ENCODE data around the gene SLC27A4. TPM values are rescaled to one million over a fixed set of nuclear protein-coding genes. Genes with fewer than 3 reads are reported as not detected.
"Not testable (repeated sequence)": the region's sequence is repeated elsewhere in the genome, so short reads cannot be mapped to it uniquely, and the experiment has no call there.

Gene SLC27A4
- total RNA-seq, 2 donors from 2014 or later, result 46.0 to 58.2 TPM

- intact Hi-C loops (cut with DNase I, micrococcal nuclease), result no loop called here
- DNase-seq, result peak; percentile 93 to 95
- peak; percentile 96 for ATAC-seq
Observed at GRCh38 chr9:128322404-128323211, 17.7 kb upstream of the SLC27A4 start, which contains the start of the genes COQ4 and TRUB2. COQ4 (plus strand) TSS chr9:128322839; CDS start chr9:128322859, 20 bp downstream. TRUB2 (minus strand) TSS chr9:128322447; CDS start chr9:128322408, 39 bp downstream.

DNA sequence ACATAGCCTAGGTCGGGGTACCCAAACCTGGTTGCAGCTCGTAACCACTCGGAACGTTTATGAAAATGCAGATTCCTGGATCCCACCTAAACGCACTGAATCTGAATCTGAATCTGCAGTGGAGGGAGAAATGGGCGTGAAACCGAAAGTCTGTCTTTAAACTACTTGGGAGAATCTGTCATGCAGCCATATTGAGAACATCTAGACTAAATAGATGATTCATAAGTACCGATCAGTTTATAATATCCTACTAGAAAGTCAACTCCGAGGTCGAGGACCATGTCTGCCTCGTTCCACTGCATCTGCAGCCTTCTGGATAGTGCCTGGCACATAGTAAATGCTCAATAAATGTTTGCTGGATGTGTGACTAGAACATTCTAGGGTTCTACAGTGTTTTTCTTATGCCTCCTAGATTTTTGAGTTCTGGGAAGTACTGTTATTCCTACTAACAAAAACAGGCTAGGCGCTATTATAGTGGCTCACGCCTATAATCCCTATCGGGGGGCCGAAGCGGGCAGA is 17.1 kb upstream of the SLC27A4 start:
- DNase-seq (no peak), ATAC-seq (peak; percentile 8)
- intact Hi-C loops (cut with DNase I, micrococcal nuclease), result no loop called here

DNA sequence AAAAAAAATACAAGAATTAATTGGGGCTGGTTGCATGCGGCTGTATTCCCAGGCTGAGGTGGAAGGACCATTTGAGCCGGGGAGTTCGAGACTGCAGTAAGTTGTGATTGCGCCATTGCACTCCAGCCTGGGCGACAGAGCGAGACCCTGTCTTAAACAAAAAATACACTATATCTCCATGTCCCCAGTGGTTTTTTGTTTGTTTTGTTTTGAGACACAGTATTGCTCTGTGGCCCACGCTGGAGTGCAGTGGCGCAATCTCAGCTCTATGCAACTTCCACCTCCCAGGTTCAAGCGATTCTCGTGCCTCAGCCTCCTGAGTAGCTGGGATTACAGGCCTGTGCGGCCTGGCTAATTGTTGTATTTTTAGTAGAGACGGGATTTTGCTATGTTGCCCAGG is 16.5 kb upstream of the SLC27A4 start:
- no peak for ATAC-seq
- DNase-seq, result no peak
- intact Hi-C loops (cut with DNase I, micrococcal nuclease), result no loop called here

DNA sequence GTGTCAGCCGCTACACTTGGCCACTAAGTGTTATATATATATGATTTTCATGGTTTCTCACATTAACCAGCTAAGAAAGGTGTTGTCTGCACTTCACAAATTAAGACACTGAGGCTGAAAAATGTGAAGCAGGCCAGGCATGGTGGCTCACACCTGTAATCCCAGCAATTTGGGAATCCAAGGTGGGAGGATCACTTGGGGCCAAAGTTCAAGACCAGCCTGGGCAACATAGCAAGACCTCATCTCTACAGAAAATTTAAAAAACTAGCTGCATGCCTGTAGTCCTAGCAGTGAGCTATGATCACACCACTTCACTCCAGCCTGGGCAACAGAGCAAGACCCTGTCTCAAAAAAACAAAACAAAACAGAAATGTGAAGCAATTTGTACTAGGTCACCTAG is 15.9 kb upstream of the SLC27A4 start:
- DNase-seq, result no peak
- no peak for ATAC-seq
- intact Hi-C loops (cut with DNase I, micrococcal nuclease), result no loop called here

GRCh38 chr9:128325629-128326028 is 14.7 kb upstream of the SLC27A4 start:
- intact Hi-C loops (cut with DNase I, micrococcal nuclease), result no loop called here
- no peak for ATAC-seq
- DNase-seq, result no peak

DNA sequence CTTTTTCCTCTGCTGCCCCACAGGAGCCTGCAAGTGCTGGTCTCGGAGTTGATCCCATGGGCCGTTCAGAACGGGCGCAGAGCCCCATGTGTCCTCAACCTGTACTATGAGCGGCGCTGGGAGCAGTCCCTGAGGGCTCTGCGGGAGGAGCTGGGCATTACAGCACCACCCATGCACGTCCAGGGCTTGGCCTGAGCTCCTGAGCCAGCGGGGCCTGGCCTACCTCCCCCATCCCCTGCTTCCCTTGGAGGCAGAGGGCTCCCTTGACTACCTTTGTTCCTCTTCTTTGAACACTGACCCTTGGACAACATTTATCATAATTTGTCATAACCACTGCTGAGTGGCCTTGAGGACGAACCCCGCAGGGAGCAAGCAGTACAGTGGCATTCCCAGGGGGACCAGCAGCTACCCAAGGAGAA is 6.9 kb upstream of the SLC27A4 start:
- DNase-seq (no peak), ATAC-seq (no peak)
- intact Hi-C loops (cut with DNase I, micrococcal nuclease), result no loop called here

GRCh38 chr9:128335161-128335560 is 5.2 kb upstream of the SLC27A4 start:
- DNase-seq (no peak), ATAC-seq (no peak)
- intact Hi-C loops (cut with DNase I, micrococcal nuclease), result no loop called here

GRCh38 chr9:128335914-128336313 is 4.4 kb upstream of the SLC27A4 start:
- DNase-seq (no peak), ATAC-seq (no peak)
- intact Hi-C loops (cut with DNase I, micrococcal nuclease), result no loop called here

- ATAC-seq (no peak), DNase-seq (no peak)
- intact Hi-C loops (cut with DNase I, micrococcal nuclease), result no loop called here
Observed at GRCh38 chr9:128337936-128338335, 2.4 kb upstream of the SLC27A4 start.

- intact Hi-C loops (cut with DNase I, micrococcal nuclease); DNase-seq; ATAC-seq: not testable (repeated sequence)
Observed at GRCh38 chr9:128338852-128339614, 1.3 kb upstream of the SLC27A4 start.

- intact Hi-C loops (cut with DNase I, micrococcal nuclease), result no loop called here
- ATAC-seq, result peak; percentile 18
- DNase-seq, result peak in 1 of 2 donors; percentile 49
Observed at GRCh38 chr9:128340691-128341434, 536 bp downstream of the SLC27A4 start.

GRCh38 chr9:128341435-128341849 is 1.1 kb downstream of the SLC27A4 start:
- DNase-seq (peak; percentile 81 to 82), ATAC-seq (peak; percentile 65)
- intact Hi-C loops (cut with DNase I, micrococcal nuclease), result no loop called here

GRCh38 chr9:128342971-128343680 is 2.8 kb downstream of the SLC27A4 start:
- ATAC-seq (no peak), DNase-seq (no peak)
- intact Hi-C loops (cut with DNase I, micrococcal nuclease), result no loop called here

GRCh38 chr9:128343855-128344254 is 3.5 kb downstream of the SLC27A4 start:
- ATAC-seq (no peak), DNase-seq (no peak)
- intact Hi-C loops (cut with DNase I, micrococcal nuclease), result no loop called here

DNA sequence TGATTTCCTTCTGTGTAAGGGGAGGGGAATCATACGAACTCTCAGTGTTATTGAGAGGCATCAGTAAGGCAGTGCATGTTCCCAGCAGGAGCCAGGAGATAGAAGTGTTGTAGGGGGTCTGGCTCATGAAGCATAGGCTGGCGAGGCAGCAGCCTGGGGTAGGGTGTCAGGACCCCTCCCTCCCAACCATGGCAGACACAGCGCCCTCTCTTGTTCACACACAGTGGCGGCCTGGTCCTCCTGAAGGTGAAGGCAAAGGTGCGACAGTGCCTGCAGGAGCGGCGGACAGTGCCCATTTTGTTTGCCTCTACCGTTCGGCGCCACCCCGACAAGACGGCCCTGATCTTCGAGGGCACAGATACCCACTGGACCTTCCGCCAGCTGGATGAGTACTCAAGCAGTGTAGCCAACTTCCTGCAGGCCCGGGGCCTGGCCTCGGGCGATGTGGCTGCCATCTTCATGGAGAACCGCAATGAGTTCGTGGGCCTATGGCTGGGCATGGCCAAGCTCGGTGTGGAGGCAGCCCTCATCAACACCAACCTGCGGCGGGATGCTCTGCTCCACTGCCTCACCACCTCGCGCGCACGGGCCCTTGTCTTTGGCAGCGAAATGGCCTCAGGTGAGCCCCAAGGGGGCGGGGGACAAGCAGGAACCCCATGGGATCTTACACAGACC is 4.7 kb downstream of the SLC27A4 start:
- ATAC-seq, result no peak
- no peak for DNase-seq
- intact Hi-C loops (cut with DNase I, micrococcal nuclease), result no loop called here

- intact Hi-C loops (cut with DNase I, micrococcal nuclease), result no loop called here
- DNase-seq (no peak), ATAC-seq (peak; percentile 58)
Observed at GRCh38 chr9:128349125-128349524, 8.8 kb downstream of the SLC27A4 start.

DNA sequence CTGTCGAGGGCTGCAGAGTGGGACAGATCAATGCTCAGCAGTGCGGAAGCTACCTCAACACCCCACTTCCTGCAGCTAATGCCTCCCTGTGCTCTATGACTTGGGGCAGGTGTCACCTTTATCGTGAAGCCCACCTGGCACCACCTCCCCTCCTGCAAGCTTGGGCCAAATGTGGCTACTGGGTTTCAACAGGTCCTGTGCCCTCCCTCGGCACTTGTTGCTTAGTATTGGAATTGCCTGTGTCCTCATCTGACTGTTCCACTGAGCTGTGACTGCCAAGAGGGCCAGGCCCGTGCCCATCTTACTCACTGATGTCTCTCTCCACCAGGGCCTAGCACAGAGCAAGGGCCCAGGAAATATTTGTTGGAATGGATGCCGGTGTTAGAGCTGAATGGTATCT is 9.4 kb downstream of the SLC27A4 start:
- DNase-seq, result no peak
- no peak for ATAC-seq
- intact Hi-C loops (cut with DNase I, micrococcal nuclease), result no loop called here

- ATAC-seq (no peak), DNase-seq (no peak)
- intact Hi-C loops (cut with DNase I, micrococcal nuclease), result no loop called here
Observed at GRCh38 chr9:128355451-128355850, 15.1 kb downstream of the SLC27A4 start.

Measured in left colon (tissue), 2 donors.